ENCODE measurements around the gene NKD1.
A peak's percentile ranks its signal among the peaks of the same experiment; 100 is the strongest.

Gene NKD1

DNA sequence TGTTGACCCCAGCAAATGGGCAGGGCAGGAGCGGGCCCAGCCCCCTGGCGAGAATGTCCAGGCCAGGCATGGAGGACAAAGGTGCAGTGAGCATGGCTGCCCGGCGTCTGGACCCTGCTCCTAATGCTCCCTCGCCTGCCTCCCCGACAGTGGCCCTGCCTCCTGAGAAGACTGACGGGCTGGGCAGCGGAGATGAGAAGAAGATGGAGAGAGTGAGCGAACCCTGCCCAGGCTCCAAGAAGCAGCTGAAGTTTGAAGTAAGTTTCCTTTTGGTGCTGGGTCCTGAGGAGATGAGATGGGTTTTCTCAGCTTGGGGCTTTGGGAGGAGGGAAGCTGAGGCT is 73.2 kb downstream of the NKD1 start:
- TF ChIP-seq, protein P1, sequence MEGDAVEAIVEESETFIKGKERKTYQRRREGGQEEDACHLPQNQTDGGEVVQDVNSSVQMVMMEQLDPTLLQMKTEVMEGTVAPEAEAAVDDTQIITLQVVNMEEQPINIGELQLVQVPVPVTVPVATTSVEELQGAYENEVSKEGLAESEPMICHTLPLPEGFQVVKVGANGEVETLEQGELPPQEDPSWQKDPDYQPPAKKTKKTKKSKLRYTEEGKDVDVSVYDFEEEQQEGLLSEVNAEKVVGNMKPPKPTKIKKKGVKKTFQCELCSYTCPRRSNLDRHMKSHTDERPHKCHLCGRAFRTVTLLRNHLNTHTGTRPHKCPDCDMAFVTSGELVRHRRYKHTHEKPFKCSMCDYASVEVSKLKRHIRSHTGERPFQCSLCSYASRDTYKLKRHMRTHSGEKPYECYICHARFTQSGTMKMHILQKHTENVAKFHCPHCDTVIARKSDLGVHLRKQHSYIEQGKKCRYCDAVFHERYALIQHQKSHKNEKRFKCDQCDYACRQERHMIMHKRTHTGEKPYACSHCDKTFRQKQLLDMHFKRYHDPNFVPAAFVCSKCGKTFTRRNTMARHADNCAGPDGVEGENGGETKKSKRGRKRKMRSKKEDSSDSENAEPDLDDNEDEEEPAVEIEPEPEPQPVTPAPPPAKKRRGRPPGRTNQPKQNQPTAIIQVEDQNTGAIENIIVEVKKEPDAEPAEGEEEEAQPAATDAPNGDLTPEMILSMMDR (IDR thresholded peaks at IDR 0.05; ENCODE audit: insufficient read depth, low read depth, low read length, missing control alignments), result no peak
- H3K4me3 ChIP-seq (ENCODE audit: low read length), result no peak overlapping the region
- no peak for DNase-seq (ENCODE audit: low read depth)

- TF ChIP-seq, protein P1 (IDR thresholded peaks at IDR 0.05; ENCODE audit: insufficient read depth, low read depth, low read length, missing control alignments), result no peak
- H3K4me3 ChIP-seq (ENCODE audit: low read length), result no peak overlapping the region
- DNase-seq (ENCODE audit: low read depth), result no peak
Observed at GRCh38 chr16:50622029-50622428, 73.8 kb downstream of the NKD1 start.

- TF ChIP-seq, protein P1 (IDR thresholded peaks at IDR 0.05; ENCODE audit: insufficient read depth, low read depth, low read length, missing control alignments), result no peak
- no peak for DNase-seq (ENCODE audit: low read depth)
- H3K4me3 ChIP-seq (ENCODE audit: low read length), result no peak overlapping the region
Observed at GRCh38 chr16:50622643-50623369, 74.6 kb downstream of the NKD1 start.

- H3K4me3 ChIP-seq (ENCODE audit: low read length), result no peak overlapping the region
- TF ChIP-seq, protein P1 (IDR thresholded peaks at IDR 0.05; ENCODE audit: insufficient read depth, low read depth, low read length, missing control alignments), result no peak
- DNase-seq (ENCODE audit: low read depth), result no peak
Observed at GRCh38 chr16:50624449-50624970, 76.3 kb downstream of the NKD1 start.

GRCh38 chr16:50625374-50625773 is 77.2 kb downstream of the NKD1 start:
- DNase-seq (ENCODE audit: low read depth), result no peak
- no peak overlapping the region for H3K4me3 ChIP-seq (ENCODE audit: low read length)
- TF ChIP-seq, protein P1 (IDR thresholded peaks at IDR 0.05; ENCODE audit: insufficient read depth, low read depth, low read length, missing control alignments), result no peak

DNA sequence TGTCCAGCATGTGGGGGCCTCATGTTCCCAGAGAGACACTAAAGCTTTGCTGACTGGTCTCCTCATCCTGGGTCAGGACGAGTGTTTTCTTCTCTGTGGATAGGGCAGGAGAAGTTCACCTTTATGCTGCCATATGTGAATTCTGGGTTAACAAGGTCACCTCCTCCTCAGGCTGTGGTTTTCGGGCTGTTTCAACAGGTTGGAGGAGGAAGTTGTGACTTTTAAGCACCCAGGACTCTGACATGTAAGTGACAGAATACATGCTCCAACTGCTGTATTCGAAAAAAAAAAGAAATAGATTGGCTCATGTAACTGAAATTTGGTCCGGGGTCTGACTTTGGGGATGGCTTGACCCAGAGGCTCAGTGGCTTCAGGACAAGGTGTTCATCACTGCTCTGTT is 78.7 kb downstream of the NKD1 start:
- DNase-seq (ENCODE audit: low read depth), result no peak
- H3K4me3 ChIP-seq (ENCODE audit: low read length), result no peak overlapping the region
- TF ChIP-seq, protein P1 (IDR thresholded peaks at IDR 0.05; ENCODE audit: insufficient read depth, low read depth, low read length, missing control alignments), result no peak

DNA sequence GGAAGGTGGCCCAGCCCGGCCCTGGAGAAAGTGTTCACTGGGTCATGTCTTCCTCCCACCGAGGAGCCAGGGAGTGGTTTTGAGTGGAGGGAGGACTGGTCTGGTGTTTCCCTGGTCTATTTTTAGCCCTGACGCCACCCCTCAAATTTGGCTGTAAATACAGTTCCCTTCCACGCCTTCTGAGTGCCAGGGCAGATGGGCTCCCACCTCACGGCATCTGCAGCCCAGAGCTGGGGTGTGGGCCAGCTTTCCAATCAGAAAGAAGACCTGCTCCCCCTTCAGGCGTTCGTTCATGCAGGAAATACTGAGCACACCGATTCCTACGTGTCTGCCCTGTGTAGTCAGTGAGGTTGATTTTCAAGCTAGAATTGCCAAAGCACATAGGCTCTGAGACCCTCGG is 79.2 kb downstream of the NKD1 start:
- TF ChIP-seq, protein P1 (IDR thresholded peaks at IDR 0.05; ENCODE audit: insufficient read depth, low read depth, low read length, missing control alignments), result peak; percentile 34
- peak; percentile 25 for DNase-seq (ENCODE audit: low read depth)
- no peak overlapping the region for H3K4me3 ChIP-seq (ENCODE audit: low read length)

Data from epithelial cell of esophagus (primary cell).